Measurements from ENCODE around the gene CCDC149.

DNA sequence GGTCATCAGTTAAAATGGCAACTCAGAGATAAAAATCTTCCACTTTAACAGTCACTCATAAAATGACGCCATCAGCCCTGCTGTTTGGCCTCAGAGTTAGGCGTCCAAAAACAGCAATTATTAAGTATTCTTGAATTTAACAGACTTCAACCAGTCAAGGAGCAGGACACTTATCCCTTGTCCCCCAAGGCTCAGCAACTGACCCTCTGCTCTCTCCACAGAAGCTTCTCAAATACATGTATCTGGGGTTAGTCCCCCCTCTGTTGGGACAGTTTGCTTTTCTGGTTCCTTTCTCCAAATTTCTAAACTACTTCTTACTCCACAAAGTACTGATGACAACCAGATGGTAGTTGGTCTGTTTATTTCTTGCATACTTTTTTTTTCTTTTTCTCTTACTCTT lies 63.1 kb downstream of the CCDC149 start:
- TF ChIP-seq, protein P1, sequence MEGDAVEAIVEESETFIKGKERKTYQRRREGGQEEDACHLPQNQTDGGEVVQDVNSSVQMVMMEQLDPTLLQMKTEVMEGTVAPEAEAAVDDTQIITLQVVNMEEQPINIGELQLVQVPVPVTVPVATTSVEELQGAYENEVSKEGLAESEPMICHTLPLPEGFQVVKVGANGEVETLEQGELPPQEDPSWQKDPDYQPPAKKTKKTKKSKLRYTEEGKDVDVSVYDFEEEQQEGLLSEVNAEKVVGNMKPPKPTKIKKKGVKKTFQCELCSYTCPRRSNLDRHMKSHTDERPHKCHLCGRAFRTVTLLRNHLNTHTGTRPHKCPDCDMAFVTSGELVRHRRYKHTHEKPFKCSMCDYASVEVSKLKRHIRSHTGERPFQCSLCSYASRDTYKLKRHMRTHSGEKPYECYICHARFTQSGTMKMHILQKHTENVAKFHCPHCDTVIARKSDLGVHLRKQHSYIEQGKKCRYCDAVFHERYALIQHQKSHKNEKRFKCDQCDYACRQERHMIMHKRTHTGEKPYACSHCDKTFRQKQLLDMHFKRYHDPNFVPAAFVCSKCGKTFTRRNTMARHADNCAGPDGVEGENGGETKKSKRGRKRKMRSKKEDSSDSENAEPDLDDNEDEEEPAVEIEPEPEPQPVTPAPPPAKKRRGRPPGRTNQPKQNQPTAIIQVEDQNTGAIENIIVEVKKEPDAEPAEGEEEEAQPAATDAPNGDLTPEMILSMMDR (conservative IDR thresholded peaks at IDR 0.05) = no peak
- no peak for TF ChIP-seq EZH2 (IDR thresholded peaks at IDR 0.05; ENCODE audit: low read depth)

All from PC-9 (cell line).